RWPE2 (cell line): Measurements from ENCODE around the gene FAS.

ENCODE experiments used
- ATAC-seq: fragments of 200-7000 bp; cut with Tn5 transposase; 3 replicates; pipeline ENCODE4 v1.9.1; 2021; ENCODE audit warnings: low read depth
- DNase-seq: peaks from one replicate; pipeline ENCODE4 v3.0.0-alpha.2; 2020; ENCODE audit warnings: low spot score
- H3K27ac ChIP-seq: fragments of 450-650 bp; 2 replicates; pipeline ENCODE4 v1.5.1; 2017; ENCODE audit warnings: mild to moderate bottlenecking; ENCODE audit not compliant: poor library complexity, severe bottlenecking
- H3K27me3 ChIP-seq: fragments of 250-450 bp; sonication (Bioruptor Pico); 2 replicates; pipeline ENCODE4 v1.5.1; 2021; ENCODE audit warnings: mild to moderate bottlenecking, moderate library complexity; ENCODE audit not compliant: insufficient read depth, poor library complexity, severe bottlenecking
- H3K36me3 ChIP-seq: fragments of 250-450 bp; sonication (Bioruptor Pico); 2 replicates; pipeline ENCODE4 v1.5.1; 2020; ENCODE audit warnings: low read depth, mild to moderate bottlenecking, moderate library complexity
- H3K4me1 ChIP-seq: fragments of 250-450 bp; sonication (Bioruptor Pico); 2 replicates; pipeline ENCODE4 v1.5.1; 2021; ENCODE audit warnings: mild to moderate bottlenecking, moderate library complexity; ENCODE audit not compliant: insufficient read depth, poor library complexity, severe bottlenecking
- H3K4me3 ChIP-seq: fragments of 250-450 bp; sonication (Bioruptor Pico); 2 replicates; pipeline ENCODE4 v1.5.1; 2021; ENCODE audit warnings: mild to moderate bottlenecking, moderate library complexity; ENCODE audit not compliant: severe bottlenecking
- H3K9me3 ChIP-seq: fragments of 250-450 bp; sonication (Bioruptor Pico); 2 replicates; pipeline ENCODE4 v1.5.1; 2021; ENCODE audit warnings: mild to moderate bottlenecking, moderate library complexity; ENCODE audit not compliant: severe bottlenecking
- TF ChIP-seq, protein P1 (sequence below): fragments of 450-650 bp; IDR thresholded peaks from one replicate; pipeline ENCODE4 v1.5.1; 2017; ENCODE audit warnings: mild to moderate bottlenecking, moderate library complexity; ENCODE audit not compliant: poor library complexity, severe bottlenecking

Gene FAS

DNA sequence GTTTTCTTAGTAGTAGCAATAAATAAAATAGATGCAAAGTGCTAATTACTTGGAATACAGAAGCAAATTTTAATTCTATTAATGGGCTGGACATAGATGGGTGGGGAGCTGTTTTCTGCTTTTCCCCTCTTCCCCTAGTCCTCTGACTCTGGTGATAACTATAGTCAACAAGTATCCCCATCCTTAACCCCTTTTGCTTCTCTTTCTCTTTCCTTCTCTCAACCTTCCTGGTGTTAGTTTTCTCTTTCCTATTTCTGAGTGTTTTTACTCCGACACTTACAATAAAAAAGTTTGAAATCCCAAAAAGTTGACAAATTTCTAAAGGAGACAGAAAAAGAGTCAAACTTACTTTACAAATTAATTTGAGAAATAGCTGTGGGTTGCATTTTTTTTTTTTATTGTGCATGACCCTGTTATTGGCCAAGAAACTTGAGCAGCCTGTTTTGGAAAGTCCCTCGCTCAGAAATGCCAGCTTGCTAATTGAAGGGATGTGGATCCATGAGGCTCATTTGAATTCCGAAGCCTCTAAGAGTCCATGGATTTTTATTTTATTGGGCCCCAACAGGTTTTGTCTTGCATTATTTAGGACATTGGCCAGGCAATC is 2.4 kb downstream of the FAS start:
- no peaks in the 10 kb centered on the region for H3K27me3 ChIP-seq
- no peaks in the 10 kb centered on the region for H3K9me3 ChIP-seq
- no peaks in the 10 kb centered on the region for H3K36me3 ChIP-seq
- peak overlapping the region; percentile 99 for H3K27ac ChIP-seq
- peak overlapping the region; percentile 81 for H3K4me3 ChIP-seq
- TF ChIP-seq, protein P1, sequence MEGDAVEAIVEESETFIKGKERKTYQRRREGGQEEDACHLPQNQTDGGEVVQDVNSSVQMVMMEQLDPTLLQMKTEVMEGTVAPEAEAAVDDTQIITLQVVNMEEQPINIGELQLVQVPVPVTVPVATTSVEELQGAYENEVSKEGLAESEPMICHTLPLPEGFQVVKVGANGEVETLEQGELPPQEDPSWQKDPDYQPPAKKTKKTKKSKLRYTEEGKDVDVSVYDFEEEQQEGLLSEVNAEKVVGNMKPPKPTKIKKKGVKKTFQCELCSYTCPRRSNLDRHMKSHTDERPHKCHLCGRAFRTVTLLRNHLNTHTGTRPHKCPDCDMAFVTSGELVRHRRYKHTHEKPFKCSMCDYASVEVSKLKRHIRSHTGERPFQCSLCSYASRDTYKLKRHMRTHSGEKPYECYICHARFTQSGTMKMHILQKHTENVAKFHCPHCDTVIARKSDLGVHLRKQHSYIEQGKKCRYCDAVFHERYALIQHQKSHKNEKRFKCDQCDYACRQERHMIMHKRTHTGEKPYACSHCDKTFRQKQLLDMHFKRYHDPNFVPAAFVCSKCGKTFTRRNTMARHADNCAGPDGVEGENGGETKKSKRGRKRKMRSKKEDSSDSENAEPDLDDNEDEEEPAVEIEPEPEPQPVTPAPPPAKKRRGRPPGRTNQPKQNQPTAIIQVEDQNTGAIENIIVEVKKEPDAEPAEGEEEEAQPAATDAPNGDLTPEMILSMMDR = no peak
- no peak for DNase-seq
- peaks cover 20% of the 10 kb centered on the region for H3K4me1 ChIP-seq
- ATAC-seq = no peak

DNA sequence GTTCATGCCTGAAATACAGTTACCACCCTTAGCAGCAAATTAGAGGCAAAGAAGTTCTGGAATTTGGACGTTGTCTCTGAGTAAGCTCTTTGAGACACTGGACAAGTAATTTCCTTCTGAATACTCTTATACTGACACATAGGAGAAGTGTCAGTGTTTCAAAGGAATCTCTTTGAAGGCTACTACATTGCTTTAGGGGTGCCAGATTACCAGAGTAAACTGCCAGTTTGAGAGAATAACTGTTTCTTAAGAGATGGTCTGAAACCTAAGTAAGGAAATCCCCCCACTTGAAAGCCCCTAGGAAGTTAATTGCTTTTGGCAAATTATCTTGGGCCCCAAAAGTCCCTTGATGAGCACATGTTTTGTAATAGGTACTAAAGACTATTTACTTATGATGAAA is 3.4 kb downstream of the FAS start:
- DNase-seq = no peak
- no peaks in the 10 kb centered on the region for H3K36me3 ChIP-seq
- no peak for ATAC-seq
- no peak overlapping the region for H3K27ac ChIP-seq
- no peaks in the 10 kb centered on the region for H3K27me3 ChIP-seq
- peaks cover 20% of the 10 kb centered on the region for H3K4me1 ChIP-seq
- TF ChIP-seq, protein P1 = no peak
- H3K9me3 ChIP-seq = no peaks in the 10 kb centered on the region
- no peak overlapping the region for H3K4me3 ChIP-seq

DNA sequence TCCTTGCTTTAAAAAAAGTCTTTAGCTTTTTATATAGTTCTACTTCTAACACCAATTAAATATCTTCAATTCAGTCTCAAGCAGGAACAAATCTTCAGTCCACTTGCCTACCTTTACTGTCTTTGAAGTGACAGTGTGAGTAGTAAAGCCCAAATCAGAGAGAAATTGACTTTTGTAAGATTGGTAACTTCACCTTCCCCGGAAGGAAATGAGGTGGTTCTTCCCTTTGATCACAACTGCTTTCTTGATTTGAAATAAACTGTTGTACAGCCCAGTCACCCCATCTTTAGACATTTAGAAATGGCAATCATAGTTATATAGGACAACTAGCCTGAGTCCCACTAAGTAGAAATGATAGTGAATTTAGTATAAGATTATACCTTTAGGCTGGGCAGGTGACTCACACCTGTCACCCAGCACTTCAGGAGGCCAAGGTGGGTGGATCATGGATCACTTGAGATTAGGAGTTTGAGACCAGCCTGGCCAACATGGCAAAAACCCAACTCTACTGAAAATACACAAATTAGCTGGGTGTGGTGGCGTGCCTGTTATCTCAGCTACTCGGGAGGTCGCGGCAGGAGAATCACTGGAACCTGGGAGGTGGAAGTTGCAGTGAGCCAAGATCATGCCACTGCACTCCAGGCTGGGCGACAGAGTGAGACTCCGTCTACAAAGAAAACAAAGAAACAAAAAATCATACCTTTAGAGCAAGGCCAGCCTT is 4.7 kb downstream of the FAS start:
- Histone ChIP-seq H3K36me3 (no peaks in the 10 kb centered on the region), H3K9me3 (no peaks in the 10 kb centered on the region), H3K27ac (no peak overlapping the region), H3K27me3 (no peaks in the 10 kb centered on the region), H3K4me1 (peaks cover 23% of the 10 kb centered on the region), H3K4me3 (no peak overlapping the region)
- TF ChIP-seq, protein P1 = no peak
- no peak for ATAC-seq
- no peak for DNase-seq

DNA sequence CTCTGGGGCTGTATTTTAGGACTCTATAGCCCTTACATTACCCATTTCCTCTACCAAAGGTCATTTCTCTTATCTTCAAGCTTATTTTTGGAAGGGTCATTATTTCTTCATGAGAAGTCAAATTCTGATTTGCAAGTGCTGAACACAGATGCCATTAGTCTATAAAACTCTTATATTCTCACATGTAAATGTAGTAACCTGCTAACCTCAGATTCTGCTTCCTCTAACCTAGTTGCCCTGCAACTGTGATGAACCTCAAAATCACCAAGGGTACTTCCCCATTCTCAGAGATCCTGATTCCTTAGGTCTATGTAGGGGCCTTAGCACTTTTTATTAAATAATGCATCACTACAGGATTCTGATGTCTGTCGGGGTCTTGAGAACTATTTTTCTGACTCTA is 6.3 kb downstream of the FAS start:
- H3K9me3 ChIP-seq = no peaks in the 10 kb centered on the region
- H3K27me3 ChIP-seq = no peaks in the 10 kb centered on the region
- H3K27ac ChIP-seq = no peak overlapping the region
- DNase-seq (no peak), ATAC-seq (no peak)
- TF ChIP-seq, protein P1 = no peak
- H3K4me3 ChIP-seq = no peak overlapping the region
- H3K4me1 ChIP-seq = peaks cover 23% of the 10 kb centered on the region
- no peaks in the 10 kb centered on the region for H3K36me3 ChIP-seq

DNA sequence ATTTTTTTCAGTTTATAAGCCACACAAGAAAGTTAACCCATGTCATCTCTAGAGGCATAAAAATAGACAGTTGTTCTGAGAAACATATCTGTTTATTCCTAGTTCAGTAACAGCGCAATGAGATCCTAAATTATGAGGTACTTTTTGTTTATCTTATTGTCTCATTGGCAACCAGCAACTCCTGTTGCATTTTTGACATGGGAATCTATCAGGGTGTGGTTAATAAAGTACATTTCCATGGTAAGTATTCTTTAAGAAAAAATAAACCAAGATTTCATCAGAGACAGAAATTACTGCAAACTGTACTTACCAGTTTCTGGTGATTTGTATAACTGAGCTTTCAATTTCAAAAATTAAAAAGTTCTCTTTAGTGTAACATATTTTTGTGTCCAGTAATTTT is 9.0 kb downstream of the FAS start:
- ATAC-seq = 0 out of 3 replicates have a peak, but pooled peaks have one; percentile 29

More for the DNA sequence above, 9.0 kb downstream of the FAS start:
- TF ChIP-seq, protein P1 = no peak
- H3K4me1 ChIP-seq = peaks cover 6% of the 10 kb centered on the region
- no peaks in the 10 kb centered on the region for H3K27me3 ChIP-seq
- H3K36me3 ChIP-seq = peaks cover 22% of the 10 kb centered on the region
- no peak overlapping the region for H3K4me3 ChIP-seq
- H3K9me3 ChIP-seq = no peaks in the 10 kb centered on the region
- no peak for DNase-seq
- H3K27ac ChIP-seq = no peak overlapping the region
